K562 treated with DMSO at 1 percent for 12 hours (cell line): ENCODE measurements around the gene TBCE. TPM values are rescaled to one million over a fixed set of nuclear protein-coding genes. Genes with fewer than 3 reads are reported as not detected.

Experiments used
- total RNA-seq: library from RNA; unstranded; fragments of 300-600 nt; gene quantifications from 2 replicates; pipeline ENCODE4 v1.2.3, GENCODE V29; 2022; ENCODE audit not compliant: insufficient read depth

TBCE gene
- total RNA-seq: 20.8 and 63.7 TPM in 2 replicates

GRCh38 chr1:235367000-235367908 is at the start of gene TBCE:
TBCE (plus strand) TSS chr1:235367427; CDS start chr1:235380050, 12,623 bp downstream.

GRCh38 chr1:235327559-235328270 is 39.5 kb upstream of the TBCE start, which contains the start of gene ARID4B:
ARID4B (minus strand) TSS chr1:235328179; CDS start chr1:235326919, 1,260 bp downstream.

DNA sequence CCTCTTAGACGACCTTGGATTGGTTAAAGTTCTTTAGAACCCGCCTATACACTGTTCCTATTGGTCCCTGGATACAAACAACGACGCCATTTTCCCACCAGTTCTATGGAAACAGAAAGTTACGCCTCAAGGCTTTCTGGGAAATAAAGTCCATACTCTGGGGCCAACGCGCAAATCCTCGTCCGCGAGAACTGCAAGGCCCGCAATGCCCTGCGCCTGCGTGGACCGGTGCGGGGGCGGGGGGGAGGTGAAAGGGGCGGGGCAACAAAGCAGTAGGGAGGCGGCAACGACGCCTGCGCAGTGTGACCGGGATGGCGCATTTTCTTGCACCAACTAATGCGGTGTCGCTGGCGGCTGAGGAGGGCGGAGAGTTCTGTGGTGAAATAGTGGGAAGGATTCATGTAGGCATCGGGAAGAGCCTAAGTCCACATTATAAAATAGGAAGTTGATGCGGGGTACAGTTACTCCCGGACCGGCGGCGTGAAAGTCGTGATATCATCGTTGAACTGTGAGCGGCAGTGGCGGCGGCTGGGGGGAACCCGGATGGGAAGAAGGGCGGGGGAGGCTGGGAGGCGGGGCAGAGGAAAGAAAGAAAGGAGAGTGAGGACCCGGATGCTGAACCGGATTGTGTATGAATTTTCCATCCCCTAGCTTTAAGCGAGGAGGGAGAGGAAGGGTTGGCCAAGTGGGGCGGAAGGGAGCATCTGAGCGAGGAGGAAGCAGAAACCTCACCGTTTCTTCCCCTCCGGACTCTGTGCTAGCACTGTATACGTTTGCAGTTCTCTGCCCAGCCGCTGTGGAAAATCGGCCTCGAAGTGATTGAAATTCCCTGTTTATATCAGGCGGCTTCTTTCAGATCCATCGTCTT is 38.7 kb upstream of the TBCE start, which contains the start of gene GGPS1:
Gene GGPS1 (plus strand): TSS at position 300 of the 868 bp plus-strand sequence. CDS start 6,695 bp downstream, outside the sequence.

Other genes starting within 250 kb of the TBCE start
- 95.4 and 144 TPM in 2 replicates for gene TOMM20, start 238.6 kb upstream of the TBCE start, total RNA-seq
- 99.5 and 128 TPM in 2 replicates for gene RBM34, start 206.2 kb upstream of the TBCE start, total RNA-seq
- 9.4 and 20.8 TPM in 2 replicates for gene ARID4B, start 39.2 kb upstream of the TBCE start, total RNA-seq
- 20.0 and 33.7 TPM in 2 replicates for gene GGPS1, start 38.9 kb upstream of the TBCE start, total RNA-seq
- 3.7 and 12.6 TPM in 2 replicates for gene B3GALNT2, start 137.0 kb downstream of the TBCE start, total RNA-seq